ENCODE results near the gene SCYGR5.
"Not testable (repeated sequence)": the region's sequence is repeated elsewhere in the genome, so short reads cannot be mapped to it uniquely, and the experiment has no call there.

The SCYGR5 gene

GRCh38 chr2:227666631-227667170 lies at the start of gene SCYGR5:
Gene SCYGR5, plus strand, starts transcription at chr2:227666804. Its CDS starts 0 bp downstream, at chr2:227666804.
- DNase-seq (ENCODE audit: low read depth, low spot score): not testable (repeated sequence)

GRCh38 chr2:227617316-227618230 lies 49.0 kb upstream of the SCYGR5 start, which contains the start of gene SCYGR4:
Gene SCYGR4, plus strand, starts transcription at chr2:227617498. Its CDS starts 0 bp downstream, at chr2:227617498.
- DNase-seq (ENCODE audit: low read depth, low spot score): no peak

- peak; percentile 46 for DNase-seq (ENCODE audit: low read depth, low spot score)
Measured at GRCh38 chr2:227623226-227623625, 43.4 kb upstream of the SCYGR5 start.

- no peak for DNase-seq (ENCODE audit: low read depth, low spot score)
Measured at GRCh38 chr2:227625420-227625819, 41.2 kb upstream of the SCYGR5 start.

GRCh38 chr2:227626580-227627151 lies 39.9 kb upstream of the SCYGR5 start:
- DNase-seq (ENCODE audit: low read depth, low spot score): no peak

GRCh38 chr2:227627769-227628168 lies 38.8 kb upstream of the SCYGR5 start:
- no peak for DNase-seq (ENCODE audit: low read depth, low spot score)

GRCh38 chr2:227629435-227629834 lies 37.2 kb upstream of the SCYGR5 start:
- DNase-seq (ENCODE audit: low read depth, low spot score): no peak

- DNase-seq (ENCODE audit: low read depth, low spot score): no peak
Measured at GRCh38 chr2:227630322-227630721, 36.3 kb upstream of the SCYGR5 start.

GRCh38 chr2:227632827-227633226 lies 33.8 kb upstream of the SCYGR5 start:
- no peak for DNase-seq (ENCODE audit: low read depth, low spot score)

- DNase-seq (ENCODE audit: low read depth, low spot score): no peak
Measured at GRCh38 chr2:227634201-227634600, 32.4 kb upstream of the SCYGR5 start.

GRCh38 chr2:227642656-227643055 lies 23.9 kb upstream of the SCYGR5 start:
- peak; percentile 28 for DNase-seq (ENCODE audit: low read depth, low spot score)

GRCh38 chr2:227643990-227644551 lies 22.5 kb upstream of the SCYGR5 start:
- no peak for DNase-seq (ENCODE audit: low read depth, low spot score)

- no peak for DNase-seq (ENCODE audit: low read depth, low spot score)
Measured at GRCh38 chr2:227653419-227653818, 13.2 kb upstream of the SCYGR5 start.

GRCh38 chr2:227654426-227654825 lies 12.2 kb upstream of the SCYGR5 start:
- DNase-seq (ENCODE audit: low read depth, low spot score): no peak

- DNase-seq (ENCODE audit: low read depth, low spot score): peak; percentile 65
Measured at GRCh38 chr2:227655454-227655853, 11.2 kb upstream of the SCYGR5 start.

GRCh38 chr2:227657199-227657845 lies 9.3 kb upstream of the SCYGR5 start:
- peak; percentile 60 for DNase-seq (ENCODE audit: low read depth, low spot score)

GRCh38 chr2:227661025-227661649 lies 5.5 kb upstream of the SCYGR5 start:
- no peak for DNase-seq (ENCODE audit: low read depth, low spot score)

GRCh38 chr2:227661827-227662226 lies 4.8 kb upstream of the SCYGR5 start:
- no peak for DNase-seq (ENCODE audit: low read depth, low spot score)

- DNase-seq (ENCODE audit: low read depth, low spot score): no peak
Measured at GRCh38 chr2:227665189-227665940, 1.2 kb upstream of the SCYGR5 start.

- DNase-seq (ENCODE audit: low read depth, low spot score): no peak
Measured at GRCh38 chr2:227671170-227671905, 4.7 kb downstream of the SCYGR5 start.
